ENCODE data around the gene PPP1R18. TPM values are rescaled to one million over a fixed set of nuclear protein-coding genes. Genes with fewer than 3 reads are reported as not detected.

PPP1R18 gene
- total RNA-seq, 1 experiment from 2014 or later = 49.9 TPM

- no peaks in the 10 kb centered on the region for H3F3A ChIP-seq (ENCODE audit: low read length, unreplicated experiment)
- H3K27me3 ChIP-seq (ENCODE audit: low read length) = no peaks in the 10 kb centered on the region
- no peaks in the 10 kb centered on the region for H3K9me2 ChIP-seq (replicated peaks; ENCODE audit: low read length)
- no peak for DNase-seq
- H3K9me3 ChIP-seq (ENCODE audit: low read length) = no peaks in the 10 kb centered on the region
- TF ChIP-seq EZH2phosphoT487 (IDR thresholded peaks at IDR 0.05; ENCODE audit: borderline replicate concordance, low read length) = no peak
- no peak for TF ChIP-seq EZH2 (IDR thresholded peaks at IDR 0.05; ENCODE audit: low read length, unreplicated experiment)
- TF ChIP-seq, protein P1, sequence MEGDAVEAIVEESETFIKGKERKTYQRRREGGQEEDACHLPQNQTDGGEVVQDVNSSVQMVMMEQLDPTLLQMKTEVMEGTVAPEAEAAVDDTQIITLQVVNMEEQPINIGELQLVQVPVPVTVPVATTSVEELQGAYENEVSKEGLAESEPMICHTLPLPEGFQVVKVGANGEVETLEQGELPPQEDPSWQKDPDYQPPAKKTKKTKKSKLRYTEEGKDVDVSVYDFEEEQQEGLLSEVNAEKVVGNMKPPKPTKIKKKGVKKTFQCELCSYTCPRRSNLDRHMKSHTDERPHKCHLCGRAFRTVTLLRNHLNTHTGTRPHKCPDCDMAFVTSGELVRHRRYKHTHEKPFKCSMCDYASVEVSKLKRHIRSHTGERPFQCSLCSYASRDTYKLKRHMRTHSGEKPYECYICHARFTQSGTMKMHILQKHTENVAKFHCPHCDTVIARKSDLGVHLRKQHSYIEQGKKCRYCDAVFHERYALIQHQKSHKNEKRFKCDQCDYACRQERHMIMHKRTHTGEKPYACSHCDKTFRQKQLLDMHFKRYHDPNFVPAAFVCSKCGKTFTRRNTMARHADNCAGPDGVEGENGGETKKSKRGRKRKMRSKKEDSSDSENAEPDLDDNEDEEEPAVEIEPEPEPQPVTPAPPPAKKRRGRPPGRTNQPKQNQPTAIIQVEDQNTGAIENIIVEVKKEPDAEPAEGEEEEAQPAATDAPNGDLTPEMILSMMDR (conservative IDR thresholded peaks at IDR 0.05; ENCODE audit: low read depth, low read length) = no peak
- CTCF ChIA-PET = no interaction called here
- H3K9ac ChIP-seq (ENCODE audit: low read length) = peak overlapping the region; percentile 98
- H3K4me3 ChIP-seq (ENCODE audit: low read length) = peak overlapping the region; percentile 97
- H3K4me1 ChIP-seq (ENCODE audit: insufficient read depth, low read length) = peaks cover 71% of the 10 kb centered on the region
- POLR2A ChIA-PET (ENCODE audit: unreplicated experiment) = interaction anchor here (0.6 to 0.7 kb wide), 2 partner anchors 32 to 129 kb away, joined by 3 to 7 read pairs; partner anchors contain the start of gene MDC1
- peak overlapping the region; percentile 87 for H3K4me2 ChIP-seq (ENCODE audit: low read length)
- intact Hi-C loops (cut with micrococcal nuclease) = loop anchor here (5.0 kb wide), 1 partner anchor 138 kb away; no protein-coding TSS in a partner anchor
- H4K20me1 ChIP-seq (ENCODE audit: low read length) = no peaks in the 10 kb centered on the region
- H3K27ac ChIP-seq (ENCODE audit: low read length) = peak overlapping the region; percentile 96
- BruUV-seq (replicated peaks) = no TSS peak
- no peak overlapping the region for H2AFZ ChIP-seq (ENCODE audit: low read length)
- peaks cover 2% of the 10 kb centered on the region; the same call in 1 of the 2 replicates for H3K36me3 ChIP-seq (ENCODE audit: low read depth, low read length)
- H3K79me2 ChIP-seq (ENCODE audit: low read length) = peaks cover 95% of the 10 kb centered on the region
- ATAC-seq = no peak
Observed at GRCh38 chr6:30684386-30685156, 1.9 kb downstream of the PPP1R18 start.

DNA sequence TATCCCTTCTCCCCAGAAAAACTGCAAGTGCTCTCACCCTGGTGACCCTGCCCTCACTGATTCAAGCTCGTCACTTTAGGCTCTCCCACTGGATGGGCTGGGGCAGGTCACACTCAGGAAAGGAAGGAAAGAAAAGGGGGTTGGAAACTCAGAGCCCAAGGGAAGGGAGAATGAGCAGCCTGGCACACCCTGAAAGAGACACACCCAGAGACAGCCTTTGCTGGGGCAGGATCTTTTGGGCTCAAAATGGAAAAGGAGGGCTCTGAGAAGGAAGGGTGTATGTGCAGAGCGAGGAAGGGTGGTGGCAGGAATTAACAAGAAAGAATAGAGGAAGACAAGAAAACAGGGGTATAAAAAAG is 2.5 kb downstream of the PPP1R18 start:
- H3K9me3 ChIP-seq (ENCODE audit: low read length) = no peaks in the 10 kb centered on the region
- H3F3A ChIP-seq (ENCODE audit: low read length, unreplicated experiment) = no peaks in the 10 kb centered on the region
- no TSS peak for BruUV-seq (replicated peaks)
- intact Hi-C loops (cut with micrococcal nuclease) = no loop called here
- H3K9me2 ChIP-seq (replicated peaks; ENCODE audit: low read length) = no peaks in the 10 kb centered on the region
- TF ChIP-seq EZH2phosphoT487 (IDR thresholded peaks at IDR 0.05; ENCODE audit: borderline replicate concordance, low read length) (no peak), EZH2 (IDR thresholded peaks at IDR 0.05; ENCODE audit: low read length, unreplicated experiment) (no peak)
- TF ChIP-seq, protein P1 (conservative IDR thresholded peaks at IDR 0.05; ENCODE audit: low read depth, low read length) = no peak
- peaks cover 94% of the 10 kb centered on the region for H3K79me2 ChIP-seq (ENCODE audit: low read length)
- CTCF ChIA-PET = no interaction called here
- peak overlapping the region; percentile 80 for H3K9ac ChIP-seq (ENCODE audit: low read length)
- H3K4me3 ChIP-seq (ENCODE audit: low read length) = peak overlapping the region; percentile 97
- no peaks in the 10 kb centered on the region for H4K20me1 ChIP-seq (ENCODE audit: low read length)
- ATAC-seq (no peak), DNase-seq (no peak)
- no peaks in the 10 kb centered on the region for H3K27me3 ChIP-seq (ENCODE audit: low read length)
- peak overlapping the region; percentile 87 for H3K4me2 ChIP-seq (ENCODE audit: low read length)
- peaks cover 71% of the 10 kb centered on the region for H3K4me1 ChIP-seq (ENCODE audit: insufficient read depth, low read length)
- peak overlapping the region; percentile 89 for H3K27ac ChIP-seq (ENCODE audit: low read length)
- POLR2A ChIA-PET (ENCODE audit: unreplicated experiment) = interaction anchor here (0.6 kb wide), 1 partner anchor 129 kb away, joined by 7 read pairs; no protein-coding TSS in a partner anchor
- no peak overlapping the region for H2AFZ ChIP-seq (ENCODE audit: low read length)
- peaks cover 5% of the 10 kb centered on the region for H3K36me3 ChIP-seq (ENCODE audit: low read depth, low read length)

Data from PC-3 (cell line).